ENCODE data around the gene SLC37A2. TPM values are rescaled to one million over a fixed set of nuclear protein-coding genes. Genes with fewer than 3 reads are reported as not detected.
A peak's percentile ranks its signal among the peaks of the same experiment; 100 is the strongest.

The SLC37A2 gene
- total RNA-seq, 5 donors from 2014 or later (not counting 1 experiment from before 2014, with no cell fraction given), result 0.14 to 1.5 (median 1.1) TPM

GRCh38 chr11:125110506-125110905 is 47.4 kb downstream of the SLC37A2 start:
- Histone ChIP-seq H3K9me3 (no peaks in the 10 kb centered on the region), H3K27ac (ENCODE audit: low read length) (no peak overlapping the region), H3K27me3 (replicated peaks in 1 of 2; ENCODE audit: control insufficient read depth in 2 of 2, extremely low read depth in 1 of 2, insufficient read depth in 2 of 2, low read length in 1 of 2) (no peaks in the 10 kb centered on the region), H3K36me3 (ENCODE audit: control insufficient read depth in 2 of 2, extremely low read depth in 1 of 2, insufficient read depth in 1 of 2, low read length in 1 of 2) (no peaks in the 10 kb centered on the region), H3K4me1 (ENCODE audit: control insufficient read depth in 1 of 2, extremely low read depth in 1 of 2, insufficient read depth in 2 of 2, low read length in 2 of 2) (peaks cover 6 to 14% of the 10 kb centered on the region in 2 experiments), H3K4me3 (ENCODE audit: control insufficient read depth in 1 of 2, extremely low read depth in 1 of 2, low read length in 1 of 2) (peak overlapping the region in 1 of 2 donors; percentile 83)
- H3K9me3 Mint-ChIP-seq, result peaks cover 0 to 7% (median 0%) of the 10 kb centered on the region in 3 donors
- no peaks in the 10 kb centered on the region for H3K36me3 Mint-ChIP-seq
- POLR2A ChIA-PET, result interaction anchor here (0.6 to 2.3 kb wide), 4 partner anchors 109 to 488 kb away, joined by 3 to 8 read pairs (median 4); partner anchors contain the start of genes CCDC15 (in 1 of the 2) and TBRG1 (in 1 of the 2)
- no peaks in the 10 kb centered on the region for H3K27me3 Mint-ChIP-seq
- no peak for ATAC-seq (replicated peaks in 1 of 4)
- WGBS (ENCODE audit: insufficient coverage), result no CpG with 5 or more reads among the region's 4 CpGs
- H3K4me3 Mint-ChIP-seq, result peak overlapping the region; percentile 94 to 97 (median 96)
- peaks cover 19 to 37% (median 29%) of the 10 kb centered on the region in 3 donors for H3K4me1 Mint-ChIP-seq
- DNase-seq, result peak in 2 of 35 experiments; percentile 3 to 24
- H3K27ac Mint-ChIP-seq, result peak overlapping the region in 1 of 2 donors; percentile 94
- CTCF ChIA-PET, result interaction anchor here in 1 of 2 donors (1.2 to 3.5 kb wide), 5 partner anchors 10 to 234 kb away, joined by 3 to 24 read pairs (median 4); no protein-coding TSS in a partner anchor

- no peaks in the 10 kb centered on the region for H3K9me3 ChIP-seq
- ChIA-PET CTCF (interaction anchor here (0.7 to 3.5 kb wide), 9 partner anchors 13 to 234 kb away, joined by 3 to 24 read pairs (median 4); partner anchors contain the start of gene CCDC15 (in 1 of the 2)), POLR2A (interaction anchor here (1.6 to 2.3 kb wide), 2 partner anchors 157 to 488 kb away, joined by 4 to 8 read pairs; partner anchors contain the start of genes CCDC15 (in 1 of the 2) and TBRG1 (in 1 of the 2))
- peak overlapping the region; percentile 67 for H3K27ac ChIP-seq (ENCODE audit: low read length)
- Mint-ChIP-seq H3K27ac (peak overlapping the region; percentile 89 to 94), H3K4me1 (peaks cover 19 to 33% (median 27%) of the 10 kb centered on the region in 3 donors), H3K36me3 (no peaks in the 10 kb centered on the region), H3K9me3 (peaks cover 0 to 7% (median 0%) of the 10 kb centered on the region in 3 donors), H3K27me3 (no peaks in the 10 kb centered on the region), H3K4me3 (peak overlapping the region; percentile 94 to 97 (median 96))
- H3K4me1 ChIP-seq (ENCODE audit: control insufficient read depth in 1 of 2, extremely low read depth in 1 of 2, insufficient read depth in 2 of 2, low read length in 2 of 2), result peaks cover 6 to 14% of the 10 kb centered on the region in 2 experiments
- peak overlapping the region; percentile 83 to 89 for H3K4me3 ChIP-seq (ENCODE audit: control insufficient read depth in 1 of 2, extremely low read depth in 1 of 2, low read length in 1 of 2)
- no peak for ATAC-seq (replicated peaks in 1 of 4)
- H3K27me3 ChIP-seq (replicated peaks in 1 of 2; ENCODE audit: control insufficient read depth in 2 of 2, extremely low read depth in 1 of 2, insufficient read depth in 2 of 2, low read length in 1 of 2), result no peaks in the 10 kb centered on the region
- peak in 4 of 35 experiments; percentile 2 to 47 (median 14) for DNase-seq
- H3K36me3 ChIP-seq (ENCODE audit: control insufficient read depth in 2 of 2, extremely low read depth in 1 of 2, insufficient read depth in 1 of 2, low read length in 1 of 2), result no peaks in the 10 kb centered on the region
- WGBS (ENCODE audit: insufficient coverage), result 0% methylated on average over 2 of the region's 9 CpGs
These were observed 47.9 kb downstream of the SLC37A2 start for GRCh38 chr11:125111001-125111342.

DNA sequence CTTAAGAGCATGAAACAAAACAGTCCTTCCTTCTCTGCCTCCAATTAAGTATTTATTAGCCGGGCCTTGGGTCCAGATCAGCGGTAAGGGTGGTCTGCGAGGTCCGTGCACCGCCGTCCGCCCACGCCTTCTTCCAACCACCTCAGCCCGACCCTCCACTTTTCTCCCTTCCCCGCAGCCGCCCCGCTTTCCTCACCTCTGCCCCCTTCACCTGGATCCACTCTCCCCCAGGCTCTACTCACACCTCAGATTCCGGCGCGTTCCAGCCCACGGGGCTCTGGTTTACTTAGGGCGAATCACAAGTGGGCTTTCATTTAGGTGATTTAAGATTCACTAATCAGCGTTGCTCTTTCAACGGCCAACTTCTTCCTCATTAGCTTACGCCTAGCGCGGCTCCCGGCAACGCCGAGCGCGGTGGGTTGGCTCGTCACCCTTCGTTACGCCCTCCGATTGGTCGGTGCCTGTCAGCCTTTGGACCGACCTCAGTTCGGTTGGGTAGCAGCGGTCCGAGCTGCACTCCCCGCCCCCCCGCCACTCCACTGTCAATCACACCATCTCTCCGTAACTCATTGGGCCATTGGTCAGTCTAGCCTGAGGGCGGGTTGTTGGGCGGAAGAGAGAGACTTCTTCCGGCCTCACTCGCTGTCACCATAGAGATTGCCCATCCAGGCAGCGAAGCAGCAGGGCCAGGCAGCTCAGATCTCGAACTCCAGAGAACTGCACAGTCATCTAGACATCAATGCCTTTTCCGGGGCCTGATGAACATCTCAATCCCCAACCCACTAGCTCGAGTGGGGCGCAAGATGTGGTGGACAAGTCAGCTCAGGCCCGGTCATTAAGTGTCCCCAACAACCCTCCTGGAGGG is 48.5 kb downstream of the SLC37A2 start, which contains the start of gene TMEM218:
TMEM218 (minus strand) TSS at position 284 of the 865 bp plus-strand sequence. CDS start 9,385 bp downstream, outside the sequence.
- 0% methylated on average over 31 of the region's 49 CpGs for WGBS (ENCODE audit: insufficient coverage)
- ChIA-PET POLR2A (interaction anchor here (0.7 to 2.3 kb wide), 3 partner anchors 157 to 489 kb away, joined by 4 to 8 read pairs (median 4); partner anchors contain the start of genes CCDC15 (in 1 of the 2) and TBRG1 (in 1 of the 2)), CTCF (interaction anchor here (0.5 to 3.5 kb wide), 10 partner anchors 13 to 235 kb away, joined by 3 to 24 read pairs (median 3); partner anchors contain the start of gene CCDC15 (in 1 of the 2))
- peaks cover 6 to 14% of the 10 kb centered on the region in 2 experiments for H3K4me1 ChIP-seq (ENCODE audit: control insufficient read depth in 1 of 2, extremely low read depth in 1 of 2, insufficient read depth in 2 of 2, low read length in 2 of 2)
- H3K27ac ChIP-seq (ENCODE audit: low read length), result peak within 1 kb of the TSS; percentile 67
- ATAC-seq (replicated peaks in 1 of 4), result peak; percentile 95 to 97 (median 96)
- no peaks in the 10 kb centered on the region for H3K36me3 ChIP-seq (ENCODE audit: control insufficient read depth in 2 of 2, extremely low read depth in 1 of 2, insufficient read depth in 1 of 2, low read length in 1 of 2)
- no peaks in the 10 kb centered on the region for H3K27me3 ChIP-seq (replicated peaks in 1 of 2; ENCODE audit: control insufficient read depth in 2 of 2, extremely low read depth in 1 of 2, insufficient read depth in 2 of 2, low read length in 1 of 2)
- peak within 1 kb of the TSS; percentile 94 to 97 (median 96) for H3K4me3 Mint-ChIP-seq
- H3K4me3 ChIP-seq (ENCODE audit: control insufficient read depth in 1 of 2, extremely low read depth in 1 of 2, low read length in 1 of 2), result peak within 1 kb of the TSS; percentile 83 to 89
- peak within 1 kb of the TSS; percentile 89 to 94 for H3K27ac Mint-ChIP-seq
- H3K9me3 Mint-ChIP-seq, result peaks cover 0 to 7% (median 0%) of the 10 kb centered on the region in 3 donors
- no peaks in the 10 kb centered on the region for H3K27me3 Mint-ChIP-seq
- DNase-seq, result peak; percentile 85 to 98 (median 92)
- H3K4me1 Mint-ChIP-seq, result peaks cover 19 to 29% (median 26%) of the 10 kb centered on the region in 3 donors
- no peaks in the 10 kb centered on the region for H3K9me3 ChIP-seq
- H3K36me3 Mint-ChIP-seq, result no peaks in the 10 kb centered on the region

DNA sequence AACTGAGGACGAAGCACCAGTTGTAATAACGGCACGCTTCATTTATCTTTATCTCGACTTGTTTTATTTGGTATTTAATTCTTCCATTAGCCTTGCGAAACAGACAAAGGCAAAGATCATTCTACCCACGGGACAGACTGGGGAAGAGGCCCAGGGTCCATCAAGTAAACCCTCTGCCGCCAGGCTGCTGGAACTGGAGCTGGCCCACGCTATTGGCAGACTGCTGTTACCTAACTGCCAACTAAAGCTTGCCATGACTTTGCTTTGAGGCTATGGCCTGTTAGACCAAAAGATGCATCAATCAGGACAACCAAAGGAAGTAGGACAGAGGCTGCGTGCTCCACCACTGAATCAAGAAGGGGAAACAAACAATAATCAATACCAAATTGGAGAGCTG is 49.1 kb downstream of the SLC37A2 start:
- no peaks in the 10 kb centered on the region for H3K36me3 Mint-ChIP-seq
- peak overlapping the region; percentile 94 to 97 (median 96) for H3K4me3 Mint-ChIP-seq
- Histone ChIP-seq H3K4me3 (ENCODE audit: control insufficient read depth in 1 of 2, extremely low read depth in 1 of 2, low read length in 1 of 2) (peak overlapping the region; percentile 29 to 83), H3K9me3 (no peaks in the 10 kb centered on the region), H3K27me3 (replicated peaks in 1 of 2; ENCODE audit: control insufficient read depth in 2 of 2, extremely low read depth in 1 of 2, insufficient read depth in 2 of 2, low read length in 1 of 2) (no peaks in the 10 kb centered on the region), H3K27ac (ENCODE audit: low read length) (peak overlapping the region; percentile 67), H3K36me3 (ENCODE audit: control insufficient read depth in 2 of 2, extremely low read depth in 1 of 2, insufficient read depth in 1 of 2, low read length in 1 of 2) (no peaks in the 10 kb centered on the region), H3K4me1 (ENCODE audit: control insufficient read depth in 1 of 2, extremely low read depth in 1 of 2, insufficient read depth in 2 of 2, low read length in 2 of 2) (peaks cover 6 to 14% of the 10 kb centered on the region in 2 experiments)
- DNase-seq, result no peak
- CTCF ChIA-PET, result interaction anchor here (0.5 to 3.5 kb wide), 8 partner anchors 12 to 254 kb away, joined by 3 to 24 read pairs (median 3); partner anchors contain the start of gene CCDC15 (in 1 of the 2)
- WGBS (ENCODE audit: insufficient coverage), result 89% methylated on average over 8 of the region's 9 CpGs
- peaks cover 19 to 26% (median 23%) of the 10 kb centered on the region in 3 donors for H3K4me1 Mint-ChIP-seq
- POLR2A ChIA-PET, result interaction anchor here (0.7 to 2.3 kb wide), 3 partner anchors 158 to 490 kb away, joined by 4 to 8 read pairs (median 4); partner anchors contain the start of genes CCDC15 (in 1 of the 2) and TBRG1 (in 1 of the 2)
- peak overlapping the region; percentile 89 to 94 for H3K27ac Mint-ChIP-seq
- peaks cover 0 to 7% (median 0%) of the 10 kb centered on the region in 3 donors for H3K9me3 Mint-ChIP-seq
- H3K27me3 Mint-ChIP-seq, result peaks cover 3 to 4% of the 10 kb centered on the region in 2 donors
- no peak for ATAC-seq (replicated peaks in 1 of 4)

GRCh38 chr11:125114518-125114917 is 51.4 kb downstream of the SLC37A2 start:
- H3K27me3 Mint-ChIP-seq, result peaks cover 13 to 23% of the 10 kb centered on the region in 2 donors
- CTCF ChIA-PET, result interaction anchor here (0.6 to 1.5 kb wide), 2 partner anchors 9 to 16 kb away, joined by 3 to 6 read pairs; no protein-coding TSS in a partner anchor
- H3K4me1 ChIP-seq (ENCODE audit: control insufficient read depth in 1 of 2, extremely low read depth in 1 of 2, insufficient read depth in 2 of 2, low read length in 2 of 2), result peaks cover 6 to 14% of the 10 kb centered on the region in 2 experiments
- no peaks in the 10 kb centered on the region for H3K36me3 ChIP-seq (ENCODE audit: control insufficient read depth in 2 of 2, extremely low read depth in 1 of 2, insufficient read depth in 1 of 2, low read length in 1 of 2)
- peaks cover 0 to 7% (median 0%) of the 10 kb centered on the region in 3 donors for H3K9me3 Mint-ChIP-seq
- no peaks in the 10 kb centered on the region for H3K9me3 ChIP-seq
- H3K27me3 ChIP-seq (replicated peaks in 1 of 2; ENCODE audit: control insufficient read depth in 2 of 2, extremely low read depth in 1 of 2, insufficient read depth in 2 of 2, low read length in 1 of 2), result no peaks in the 10 kb centered on the region
- H3K27ac Mint-ChIP-seq, result no peak overlapping the region
- H3K4me3 ChIP-seq (ENCODE audit: control insufficient read depth in 1 of 2, extremely low read depth in 1 of 2, low read length in 1 of 2), result no peak overlapping the region
- 67% methylated on average over 4 of the region's 8 CpGs for WGBS (ENCODE audit: insufficient coverage)
- H3K4me1 Mint-ChIP-seq, result peaks cover 19 to 23% (median 23%) of the 10 kb centered on the region in 3 donors
- ATAC-seq (replicated peaks in 1 of 4) (no peak), DNase-seq (peak in 1 of 35 experiments; percentile 5)
- no peak overlapping the region for H3K4me3 Mint-ChIP-seq
- no peaks in the 10 kb centered on the region for H3K36me3 Mint-ChIP-seq
- POLR2A ChIA-PET, result no interaction called here
- H3K27ac ChIP-seq (ENCODE audit: low read length), result no peak overlapping the region

Measured in T-cell (primary cell).